Neural cell (in vitro differentiated cells): Measurements from ENCODE around the gene MYO7B. TPM values are rescaled to one million over a fixed set of nuclear protein-coding genes. Genes with fewer than 3 reads are reported as not detected.

Source experiments
- H2AFZ ChIP-seq: fragments of 200-600, 300-800 bp; sonication (generic), shearing (Covaris generic); 2 replicates; pipeline ENCODE4 v1.6.0; 2014; ENCODE audit warnings: low read depth, mild to moderate bottlenecking, antibody characterized with exemption, low read length, moderate library complexity
- H3F3A ChIP-seq: fragments of 200-600 bp; shearing (Covaris generic); 2 replicates; pipeline ENCODE4 v1.6.1; 2016; ENCODE audit warnings: mild to moderate bottlenecking, moderate library complexity, mixed read lengths, antibody characterized with exemption, low read length; ENCODE audit not compliant: insufficient read depth, poor library complexity, severe bottlenecking
- H3K27ac ChIP-seq: fragments of 200-600, 300-800 bp; sonication (generic), shearing (Covaris generic); 2 replicates; pipeline ENCODE4 v1.5.1; 2014; ENCODE audit warnings: mild to moderate bottlenecking, low read length, moderate library complexity
- H3K27me3 ChIP-seq: fragments of 300-800, 200-600 bp; sonication (generic), shearing (Covaris generic); 2 replicates; pipeline ENCODE4 v1.6.0; 2014; ENCODE audit warnings: mild to moderate bottlenecking, low read depth, low read length, moderate library complexity; ENCODE audit not compliant: insufficient read depth
- H3K36me3 ChIP-seq: fragments of 300-800, 200-600 bp; sonication (generic), shearing (Covaris generic); 2 replicates; pipeline ENCODE4 v1.5.1; 2014; ENCODE audit warnings: mild to moderate bottlenecking, antibody characterized with exemption, low read length, moderate library complexity; ENCODE audit not compliant: insufficient read depth
- H3K4me2 ChIP-seq: fragments of 300-800, 200-600 bp; sonication (generic), shearing (Covaris generic); 2 replicates; pipeline ENCODE4 v1.6.0; 2014; ENCODE audit warnings: mild to moderate bottlenecking, low read length
- H3K4me3 ChIP-seq: fragments of 300-800, 200-600 bp; sonication (generic), shearing (Covaris generic); 2 replicates; pipeline ENCODE4 v1.5.1; 2014; ENCODE audit warnings: mild to moderate bottlenecking, low read length, moderate library complexity
- H3K79me2 ChIP-seq: fragments of 200-600 bp; shearing (Covaris generic); replicated peaks from 2 replicates; pipeline ENCODE4 v1.6.0; 2014; ENCODE audit warnings: mild to moderate bottlenecking, low read length, moderate library complexity; ENCODE audit not compliant: insufficient read depth
- H3K9ac ChIP-seq: fragments of 300-800, 200-600 bp; sonication (generic), shearing (Covaris generic); 2 replicates; pipeline ENCODE4 v1.6.1; 2016; ENCODE audit warnings: mild to moderate bottlenecking, low read length, mixed read lengths
- H3K9me2 ChIP-seq: fragments of 200-600 bp; shearing (Covaris generic); 2 replicates; pipeline ENCODE4 v1.6.1; 2016; ENCODE audit warnings: mild to moderate bottlenecking, low read length, mixed read lengths; ENCODE audit not compliant: insufficient read depth
- H3K9me3 ChIP-seq: fragments of 200-600, 300-800 bp; sonication (generic), shearing (Covaris generic); 2 replicates; pipeline ENCODE4 v1.6.1; 2016; ENCODE audit warnings: mild to moderate bottlenecking, mixed run types, low read length, moderate library complexity, mixed read lengths
- H4K20me1 ChIP-seq: fragments of 200-600 bp; shearing (Covaris generic); 2 replicates; pipeline ENCODE4 v1.6.1; 2016; ENCODE audit warnings: mild to moderate bottlenecking, mixed run types; ENCODE audit not compliant: insufficient read depth
- CTCF ChIP-seq: fragments of 450-650 bp; IDR thresholded peaks from 2 replicates; pipeline ENCODE4 v1.5.1; 2014; ENCODE audit warnings: antibody characterized with exemption, mild to moderate bottlenecking, moderate library complexity; ENCODE audit not compliant: poor library complexity, severe bottlenecking
- EP300 ChIP-seq: fragments of 450-650 bp; conservative IDR thresholded peaks from 2 replicates; pipeline ENCODE4 v1.6.1; 2014; ENCODE audit warnings: antibody characterized with exemption, mild to moderate bottlenecking, moderate library complexity; ENCODE audit not compliant: poor library complexity, severe bottlenecking
- EZH2 ChIP-seq: fragments of 200-600, 300-800 bp; shearing (Covaris generic), sonication (generic); IDR thresholded peaks from 2 replicates; pipeline ENCODE4 v1.6.1; 2014; ENCODE audit warnings: antibody characterized with exemption, low read length, borderline replicate concordance, mild to moderate bottlenecking; ENCODE audit not compliant: insufficient read depth, poor library complexity, severe bottlenecking
- MXI1 ChIP-seq: fragments of 450-650 bp; conservative IDR thresholded peaks from 2 replicates; pipeline ENCODE4 v1.6.1; 2014; ENCODE audit warnings: antibody characterized with exemption, mild to moderate bottlenecking; ENCODE audit not compliant: poor library complexity, severe bottlenecking
- POLR2AphosphoS5 ChIP-seq: IDR thresholded peaks from 2 replicates; pipeline ENCODE4 v1.6.1; 2012
- RAD21 ChIP-seq: fragments of 450-650 bp; conservative IDR thresholded peaks from 2 replicates; pipeline ENCODE4 v1.6.1; 2014; ENCODE audit warnings: antibody characterized with exemption, mild to moderate bottlenecking, moderate library complexity
- SMC3 ChIP-seq: fragments of 450-650 bp; conservative IDR thresholded peaks from 2 replicates; pipeline ENCODE4 v1.6.1; 2014; ENCODE audit warnings: antibody characterized with exemption, mild to moderate bottlenecking, moderate library complexity; ENCODE audit not compliant: poor library complexity
- TAF1 ChIP-seq: IDR thresholded peaks from 2 replicates; pipeline ENCODE4 v1.6.1; 2012; ENCODE audit warnings: low read depth
- polyA plus RNA-seq: library from polyadenylated mRNA; depleted of rRNA; stranded (reverse); fragments of >200 nt; gene quantifications from 2 replicates; pipeline ENCODE4 v1.2.3, GENCODE V29; 2014
- TF ChIP-seq, protein P1 (sequence below): IDR thresholded peaks from 2 replicates; pipeline ENCODE4 v1.6.1; 2012; ENCODE audit warnings: borderline replicate concordance

The MYO7B gene
- polyA plus RNA-seq, 1 donor from 2014 or later, result 0.16 TPM

DNA sequence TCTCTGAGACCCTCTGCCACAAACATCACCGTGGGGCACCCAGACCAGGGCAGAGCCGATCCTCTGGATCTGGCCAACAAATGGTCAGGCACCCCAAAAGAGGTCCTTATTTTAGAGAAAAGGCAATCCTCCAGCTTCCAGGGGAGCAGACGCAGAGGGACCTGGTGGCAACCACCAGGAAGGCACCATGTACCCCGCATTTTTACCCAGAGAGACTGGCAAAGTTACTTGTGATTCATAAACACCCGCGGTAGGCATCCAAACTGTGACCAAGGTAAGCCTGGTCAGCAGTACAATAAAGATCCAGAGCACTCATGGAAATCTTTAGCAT is 129.4 kb downstream of the MYO7B start:
- Histone ChIP-seq H3F3A (no peaks in the 10 kb centered on the region), H4K20me1 (no peaks in the 10 kb centered on the region), H3K9me3 (no peaks in the 10 kb centered on the region), H3K4me3 (no peak overlapping the region), H3K36me3 (no peaks in the 10 kb centered on the region), H3K27me3 (peaks cover 26% of the 10 kb centered on the region), H2AFZ (no peak overlapping the region), H3K27ac (no peak overlapping the region), H3K9ac (no peak overlapping the region), H3K4me2 (no peak overlapping the region), H3K79me2 (no peaks in the 10 kb centered on the region), H3K9me2 (no peaks in the 10 kb centered on the region)
- TF ChIP-seq POLR2AphosphoS5 (no peak), CTCF (no peak), MXI1 (no peak), TAF1 (no peak), SMC3 (no peak), EZH2 (no peak), RAD21 (no peak), EP300 (no peak)
- TF ChIP-seq, protein P1, sequence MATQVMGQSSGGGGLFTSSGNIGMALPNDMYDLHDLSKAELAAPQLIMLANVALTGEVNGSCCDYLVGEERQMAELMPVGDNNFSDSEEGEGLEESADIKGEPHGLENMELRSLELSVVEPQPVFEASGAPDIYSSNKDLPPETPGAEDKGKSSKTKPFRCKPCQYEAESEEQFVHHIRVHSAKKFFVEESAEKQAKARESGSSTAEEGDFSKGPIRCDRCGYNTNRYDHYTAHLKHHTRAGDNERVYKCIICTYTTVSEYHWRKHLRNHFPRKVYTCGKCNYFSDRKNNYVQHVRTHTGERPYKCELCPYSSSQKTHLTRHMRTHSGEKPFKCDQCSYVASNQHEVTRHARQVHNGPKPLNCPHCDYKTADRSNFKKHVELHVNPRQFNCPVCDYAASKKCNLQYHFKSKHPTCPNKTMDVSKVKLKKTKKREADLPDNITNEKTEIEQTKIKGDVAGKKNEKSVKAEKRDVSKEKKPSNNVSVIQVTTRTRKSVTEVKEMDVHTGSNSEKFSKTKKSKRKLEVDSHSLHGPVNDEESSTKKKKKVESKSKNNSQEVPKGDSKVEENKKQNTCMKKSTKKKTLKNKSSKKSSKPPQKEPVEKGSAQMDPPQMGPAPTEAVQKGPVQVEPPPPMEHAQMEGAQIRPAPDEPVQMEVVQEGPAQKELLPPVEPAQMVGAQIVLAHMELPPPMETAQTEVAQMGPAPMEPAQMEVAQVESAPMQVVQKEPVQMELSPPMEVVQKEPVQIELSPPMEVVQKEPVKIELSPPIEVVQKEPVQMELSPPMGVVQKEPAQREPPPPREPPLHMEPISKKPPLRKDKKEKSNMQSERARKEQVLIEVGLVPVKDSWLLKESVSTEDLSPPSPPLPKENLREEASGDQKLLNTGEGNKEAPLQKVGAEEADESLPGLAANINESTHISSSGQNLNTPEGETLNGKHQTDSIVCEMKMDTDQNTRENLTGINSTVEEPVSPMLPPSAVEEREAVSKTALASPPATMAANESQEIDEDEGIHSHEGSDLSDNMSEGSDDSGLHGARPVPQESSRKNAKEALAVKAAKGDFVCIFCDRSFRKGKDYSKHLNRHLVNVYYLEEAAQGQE, result no peak

GRCh38 chr2:127665267-127665893 is 129.9 kb downstream of the MYO7B start:
- Histone ChIP-seq H3K9me2 (no peaks in the 10 kb centered on the region), H2AFZ (no peak overlapping the region), H3K36me3 (no peaks in the 10 kb centered on the region), H3K27me3 (peaks cover 26% of the 10 kb centered on the region), H3K4me3 (no peak overlapping the region), H3K27ac (no peak overlapping the region), H3K9me3 (no peaks in the 10 kb centered on the region), H3F3A (no peaks in the 10 kb centered on the region), H4K20me1 (no peaks in the 10 kb centered on the region), H3K9ac (no peak overlapping the region), H3K4me2 (no peak overlapping the region), H3K79me2 (no peaks in the 10 kb centered on the region)
- no peak for TF ChIP-seq EP300
- TF ChIP-seq POLR2AphosphoS5, result no peak
- no peak for TF ChIP-seq TAF1
- no peak for TF ChIP-seq RAD21
- no peak for TF ChIP-seq CTCF
- TF ChIP-seq, protein P1, result no peak
- no peak for TF ChIP-seq EZH2
- TF ChIP-seq MXI1, result no peak
- no peak for TF ChIP-seq SMC3
